ENCODE measurements around the gene AMPH.
"Not testable (repeated sequence)": the region's sequence is repeated elsewhere in the genome, so short reads cannot be mapped to it uniquely, and the experiment has no call there.

Gene AMPH

GRCh38 chr7:38391751-38392150, 239.4 kb downstream of the AMPH start:
- DNase-seq = no peak

GRCh38 chr7:38385682-38386081, 245.5 kb downstream of the AMPH start:
- DNase-seq = no peak

GRCh38 chr7:38383281-38383680, 247.9 kb downstream of the AMPH start:
- no peak for DNase-seq

GRCh38 chr7:38382684-38383083, 248.5 kb downstream of the AMPH start:
- no peak for DNase-seq

GRCh38 chr7:38375453-38375852, 255.7 kb downstream of the AMPH start:
- no peak for DNase-seq

- peak; percentile 69 to 85 (median 76) for DNase-seq
These were observed 256.7 kb downstream of the AMPH start for GRCh38 chr7:38374507-38374906.

GRCh38 chr7:38373155-38373554, 258.0 kb downstream of the AMPH start:
- no peak for DNase-seq

- no peak for DNase-seq
These were observed 258.9 kb downstream of the AMPH start for GRCh38 chr7:38372290-38372689.

GRCh38 chr7:38369816-38370493, 261.2 kb downstream of the AMPH start:
- peak; percentile 98 to 99 (median 98) for DNase-seq

- peak; percentile 98 to 99 (median 98) for DNase-seq
These were observed 263.0 kb downstream of the AMPH start for GRCh38 chr7:38368191-38368605.

GRCh38 chr7:38367301-38367890, 263.8 kb downstream of the AMPH start:
- DNase-seq = no peak

GRCh38 chr7:38363379-38363778, 267.8 kb downstream of the AMPH start:
- DNase-seq = peak; percentile 48 to 76 (median 64)

- DNase-seq = peak in 2 of 3 donors; percentile 31 to 42
These were observed 268.4 kb downstream of the AMPH start for GRCh38 chr7:38362611-38363237.

GRCh38 chr7:38360776-38361175, 270.4 kb downstream of the AMPH start:
- DNase-seq = peak; percentile 17 to 63 (median 61)

GRCh38 chr7:38359071-38359601, 272.0 kb downstream of the AMPH start:
- DNase-seq = peak; percentile 81 to 90 (median 81)

- not testable (repeated sequence) for DNase-seq
These were observed 272.8 kb downstream of the AMPH start for GRCh38 chr7:38358273-38358831.

- peak; percentile 54 to 71 (median 62) for DNase-seq
These were observed 276.8 kb downstream of the AMPH start for GRCh38 chr7:38354271-38354851.

GRCh38 chr7:38353431-38353881, 277.7 kb downstream of the AMPH start:
- DNase-seq = peak in 1 of 3 donors; percentile 31

- DNase-seq = peak in 1 of 3 donors; percentile 56
These were observed 279.6 kb downstream of the AMPH start for GRCh38 chr7:38351601-38352000.

GRCh38 chr7:38350777-38351176, 280.4 kb downstream of the AMPH start:
- not testable (repeated sequence) for DNase-seq

- DNase-seq = peak; percentile 81 to 93 (median 82)
These were observed 281.1 kb downstream of the AMPH start for GRCh38 chr7:38349869-38350583.

- peak in 2 of 3 donors; percentile 47 to 71 for DNase-seq
These were observed 281.9 kb downstream of the AMPH start for GRCh38 chr7:38349126-38349795.

Measured in suppressor macrophage treated with lipopolysaccharide for 1 hour (primary cell).